Lower leg skin (tissue), 4 donors: ENCODE measurements around the gene PLSCR3. TPM values are rescaled to one million over a fixed set of nuclear protein-coding genes. Genes with fewer than 3 reads are reported as not detected.
"Not testable (repeated sequence)": the region's sequence is repeated elsewhere in the genome, so short reads cannot be mapped to it uniquely, and the experiment has no call there.

Experiments used
- DNase-seq, 2 donors: peaks; one replicate each; pipeline ENCODE4 v3.0.0-alpha.2; 2019; ENCODE audit warnings: low spot score in 2 of 2
- H3K4me3 ChIP-seq: fragments of 200-600 bp; sonication (generic); 2 replicates; pipeline ENCODE4 v1.5.1; 2017; ENCODE audit warnings: mild to moderate bottlenecking, low read depth; ENCODE audit not compliant: poor library complexity, severe bottlenecking
- POLR2A ChIP-seq, 2 donors: fragments of 450-650 bp; IDR thresholded peaks; one replicate each; pipeline ENCODE4 v1.6.1; 2016 to 2017; ENCODE audit warnings: antibody characterized with exemption in 2 of 2, mild to moderate bottlenecking in 1 of 2, moderate library complexity in 1 of 2
- WGBS, 2 donors: methylation state at CpG; one replicate each; pipeline ENCODE4 v1.1.5; 2018; 5-methylcytosine and 5-hydroxymethylcytosine counted together
- intact Hi-C: fragments of 100-400 bp; cut with DNase I; formaldehyde crosslinking; loops from one replicate; pipeline ENCODE4 v1.15.0; 2023; ENCODE audit warnings: low total_unique reads
- total RNA-seq, 4 donors: library from RNA; depleted of rRNA; stranded (reverse); fragments of >200 nt; gene quantifications; one replicate each; pipeline ENCODE4 v1.1.0, GENCODE V29; 2016
- TF ChIP-seq, protein P1 (sequence below), 3 donors: fragments of 450-650 bp; IDR thresholded peaks; one replicate each; pipeline ENCODE4 v1.5.1; 2016; ENCODE audit warnings: antibody characterized with exemption in 3 of 3, mild to moderate bottlenecking in 3 of 3, moderate library complexity in 2 of 3

PLSCR3 gene
- total RNA-seq, 4 donors from 2014 or later = 21.6 to 38.1 (median 24.5) TPM

DNA sequence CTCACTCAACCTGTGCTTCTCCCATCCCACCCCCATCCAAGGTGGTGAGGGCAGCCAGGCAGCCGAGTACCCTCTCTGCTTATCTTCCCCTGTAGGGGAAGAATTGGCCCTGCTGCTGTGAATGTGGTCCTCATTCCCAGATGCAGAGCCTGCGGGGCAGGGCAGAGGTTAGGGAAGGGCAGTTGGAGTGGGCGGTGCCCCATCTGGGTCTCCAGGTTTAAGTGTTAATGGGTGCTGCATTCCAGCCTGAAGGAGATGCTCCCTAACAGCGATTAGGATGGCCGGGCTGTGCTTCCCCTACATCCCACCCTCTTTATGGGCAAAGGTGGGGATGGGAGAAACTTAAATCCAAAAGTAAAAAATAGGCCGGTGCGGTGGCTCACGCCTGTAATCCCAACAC is 27.2 kb downstream of the PLSCR3 start:
- no peak for TF ChIP-seq POLR2A (IDR thresholded peaks at IDR 0.05)
- TF ChIP-seq, protein P1, sequence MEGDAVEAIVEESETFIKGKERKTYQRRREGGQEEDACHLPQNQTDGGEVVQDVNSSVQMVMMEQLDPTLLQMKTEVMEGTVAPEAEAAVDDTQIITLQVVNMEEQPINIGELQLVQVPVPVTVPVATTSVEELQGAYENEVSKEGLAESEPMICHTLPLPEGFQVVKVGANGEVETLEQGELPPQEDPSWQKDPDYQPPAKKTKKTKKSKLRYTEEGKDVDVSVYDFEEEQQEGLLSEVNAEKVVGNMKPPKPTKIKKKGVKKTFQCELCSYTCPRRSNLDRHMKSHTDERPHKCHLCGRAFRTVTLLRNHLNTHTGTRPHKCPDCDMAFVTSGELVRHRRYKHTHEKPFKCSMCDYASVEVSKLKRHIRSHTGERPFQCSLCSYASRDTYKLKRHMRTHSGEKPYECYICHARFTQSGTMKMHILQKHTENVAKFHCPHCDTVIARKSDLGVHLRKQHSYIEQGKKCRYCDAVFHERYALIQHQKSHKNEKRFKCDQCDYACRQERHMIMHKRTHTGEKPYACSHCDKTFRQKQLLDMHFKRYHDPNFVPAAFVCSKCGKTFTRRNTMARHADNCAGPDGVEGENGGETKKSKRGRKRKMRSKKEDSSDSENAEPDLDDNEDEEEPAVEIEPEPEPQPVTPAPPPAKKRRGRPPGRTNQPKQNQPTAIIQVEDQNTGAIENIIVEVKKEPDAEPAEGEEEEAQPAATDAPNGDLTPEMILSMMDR (IDR thresholded peaks at IDR 0.05) = no peak
- H3K4me3 ChIP-seq = no peak overlapping the region
- WGBS, 2 donors = 91% methylated on average over 8 of the region's 8 CpGs
- no peak for DNase-seq
- intact Hi-C loops = loop anchor here (10.0 kb wide), 1 partner anchor 58 kb away; the partner anchor contains the start of genes SPEM1, SPEM2 and SPEM3

DNA sequence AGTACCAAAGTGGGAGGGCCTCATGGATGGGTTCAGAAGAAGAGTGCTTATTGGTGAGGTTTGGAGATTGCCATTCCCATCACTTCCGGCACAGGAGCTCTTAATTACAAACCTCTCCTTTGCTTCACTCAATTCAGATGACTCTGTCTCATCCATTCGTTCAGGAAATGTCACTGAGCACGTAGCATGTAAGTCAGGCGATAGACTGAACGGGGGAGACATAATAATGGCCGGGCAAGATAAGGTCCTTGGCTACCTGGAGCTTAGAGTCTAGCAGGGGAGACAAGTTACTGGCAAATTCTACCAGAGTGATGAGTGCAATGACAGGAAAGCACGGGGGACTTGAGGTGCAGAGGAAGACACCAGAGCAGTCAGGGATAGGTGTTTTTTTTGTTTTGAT is 28.4 kb downstream of the PLSCR3 start:
- WGBS, 2 donors = 92 to 95% methylated on average over 6 of the region's 7 CpGs
- H3K4me3 ChIP-seq, DNase-seq: not testable (repeated sequence)
- intact Hi-C loops = loop anchor here (10.0 kb wide), 1 partner anchor 59 kb away; the partner anchor contains the start of genes SPEM1, SPEM2 and SPEM3

DNA sequence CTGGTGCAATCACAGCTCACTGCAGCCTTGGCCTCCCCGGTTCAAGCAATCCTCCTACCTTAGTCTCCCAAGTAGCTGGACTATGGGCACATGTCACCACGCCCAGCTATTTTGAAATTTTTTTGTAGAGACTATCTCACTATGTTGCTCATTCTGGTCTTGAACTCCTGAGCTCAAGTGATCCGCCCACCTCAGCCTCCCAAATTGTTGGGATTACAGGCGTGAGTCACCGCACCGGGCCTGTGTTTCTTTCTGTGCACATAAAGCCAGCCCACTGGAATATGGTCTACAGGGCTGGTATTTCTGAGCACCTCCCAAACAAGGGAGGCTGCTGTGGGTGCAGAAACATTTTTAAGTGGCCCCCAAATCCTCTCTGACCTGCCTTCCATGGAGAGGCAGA is 31.0 kb downstream of the PLSCR3 start:
- no peak for DNase-seq
- 75 to 92% methylated on average over 6 of the region's 6 CpGs for WGBS, 2 donors
- no peak overlapping the region for H3K4me3 ChIP-seq
- TF ChIP-seq, protein P1 (IDR thresholded peaks at IDR 0.05) = no peak
- TF ChIP-seq POLR2A (IDR thresholded peaks at IDR 0.05) = no peak
- intact Hi-C loops = loop anchor here (10.0 kb wide), 1 partner anchor 61 kb away; the partner anchor contains the start of genes SPEM1, SPEM2 and SPEM3

DNA sequence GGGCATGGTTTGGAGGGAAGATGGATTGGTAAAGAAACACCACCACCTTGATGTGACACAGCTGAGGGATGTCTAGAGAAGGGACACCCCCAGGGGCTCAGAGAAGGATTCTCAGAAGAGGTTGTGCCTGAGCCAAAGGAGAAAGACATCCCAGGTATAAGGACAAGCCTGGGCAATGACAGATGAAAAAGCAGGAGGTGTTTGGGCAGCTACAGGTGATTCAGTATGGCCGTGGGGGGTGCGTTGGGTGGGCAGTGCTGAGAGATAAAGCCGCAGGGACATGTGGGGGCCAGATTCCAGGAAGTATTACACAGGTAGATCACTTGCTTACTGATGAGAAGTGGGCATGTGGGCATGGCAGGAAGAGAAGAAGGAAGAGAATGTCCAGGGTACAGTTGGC is 32.4 kb downstream of the PLSCR3 start:
- TF ChIP-seq, protein P1 (IDR thresholded peaks at IDR 0.05) = no peak
- no peak for TF ChIP-seq POLR2A (IDR thresholded peaks at IDR 0.05)
- intact Hi-C loops = loop anchor here (10.0 kb wide), 1 partner anchor 63 kb away; the partner anchor contains the start of genes SPEM1, SPEM2 and SPEM3
- DNase-seq = no peak
- no peak overlapping the region for H3K4me3 ChIP-seq
- WGBS, 2 donors = 49 to 55% methylated on average over 3 of the region's 3 CpGs

DNA sequence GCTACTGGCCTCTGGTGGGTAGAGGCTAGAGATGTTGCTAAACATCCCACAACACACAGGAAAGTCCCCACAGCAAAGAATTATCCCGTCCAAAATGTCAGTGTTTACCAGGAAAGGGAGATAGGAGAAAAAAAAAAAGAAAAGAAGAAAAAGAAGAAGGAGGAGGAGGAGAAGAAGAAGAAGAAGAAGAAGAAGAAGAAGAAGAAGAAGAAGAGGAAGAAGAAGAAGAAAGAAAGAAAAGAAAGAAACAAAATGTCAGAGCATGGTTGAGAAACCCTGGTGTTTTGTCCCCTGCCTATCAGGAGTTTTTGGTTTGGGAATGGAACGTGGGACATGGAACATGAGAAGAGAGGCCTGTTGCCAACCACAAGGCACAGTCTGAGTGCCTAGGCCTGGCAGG is 36.9 kb downstream of the PLSCR3 start:
- H3K4me3 ChIP-seq = no peak overlapping the region
- DNase-seq = no peak
- intact Hi-C loops = loop anchor here (10.0 kb wide), 1 partner anchor 197 kb away; the partner anchor contains the start of gene TNFSF13
- 54 to 57% methylated on average over 2 of the region's 2 CpGs for WGBS, 2 donors
- TF ChIP-seq POLR2A (IDR thresholded peaks at IDR 0.05) = no peak
- TF ChIP-seq, protein P1 (IDR thresholded peaks at IDR 0.05) = no peak

DNA sequence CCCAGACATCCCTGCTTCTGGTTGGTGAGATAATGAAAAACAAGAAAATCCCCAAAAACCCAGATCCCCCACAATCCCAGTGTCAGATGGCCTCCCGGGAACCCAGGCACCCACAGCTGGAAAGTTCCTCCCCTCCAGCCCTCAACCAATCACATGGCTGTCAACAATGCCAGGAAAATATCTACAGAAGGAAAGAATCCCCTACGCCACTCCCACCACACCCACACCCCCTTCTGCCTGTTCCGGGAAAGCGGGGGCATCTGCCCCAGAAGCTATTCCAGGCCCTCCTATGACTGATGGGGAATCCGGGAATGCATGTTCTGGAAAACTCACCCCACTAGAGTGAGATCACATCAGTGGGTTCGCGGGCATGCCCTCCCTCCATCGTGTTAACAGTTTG is 37.6 kb downstream of the PLSCR3 start:
- no peak for DNase-seq
- no peak overlapping the region for H3K4me3 ChIP-seq
- no peak for TF ChIP-seq POLR2A (IDR thresholded peaks at IDR 0.05)
- TF ChIP-seq, protein P1 (IDR thresholded peaks at IDR 0.05) = no peak
- intact Hi-C loops = loop anchor here (10.0 kb wide), 1 partner anchor 198 kb away; the partner anchor contains the start of gene TNFSF13
- WGBS, 2 donors = 50 to 56% methylated on average over 8 of the region's 8 CpGs
